ENCODE results near the gene PM20D2. TPM values are rescaled to one million over a fixed set of nuclear protein-coding genes. Genes with fewer than 3 reads are reported as not detected.

Gene PM20D2
- total and polyA plus RNA-seq, 9 donors: 10.0 to 32.0 (median 25.6) TPM

- Histone ChIP-seq H3K9me3 (no peaks in the 10 kb centered on the region), H3K27ac (no peak overlapping the region), H3K4me3 (no peak overlapping the region), H3K27me3 (no peaks in the 10 kb centered on the region), H3K36me3 (no peaks in the 10 kb centered on the region), H3K4me1 (ENCODE audit: insufficient read depth) (no peaks in the 10 kb centered on the region)
- WGBS, 3 donors: 92 to 95% (median 94%) methylated on average over 6 of the region's 6 CpGs
- intact Hi-C loops (cut with DNase I): no loop called here
- TF ChIP-seq EP300 (IDR thresholded peaks at IDR 0.05) (no peak), CTCF (IDR thresholded peaks at IDR 0.05) (no peak), POLR2A (IDR thresholded peaks at IDR 0.05) (no peak)
- no peak for DNase-seq
Measured at GRCh38 chr6:89209457-89209856, 63.6 kb downstream of the PM20D2 start.

- intact Hi-C loops (cut with DNase I): no loop called here
- no peak overlapping the region for H3K4me3 ChIP-seq
Measured at GRCh38 chr6:89212472-89212871, 66.6 kb downstream of the PM20D2 start.

GRCh38 chr6:89214197-89214596 is 68.3 kb downstream of the PM20D2 start:
- intact Hi-C loops (cut with DNase I): no loop called here
- TF ChIP-seq POLR2A (IDR thresholded peaks at IDR 0.05) (no peak), EP300 (IDR thresholded peaks at IDR 0.05) (no peak), CTCF (IDR thresholded peaks at IDR 0.05) (no peak)
- DNase-seq: no peak
- Histone ChIP-seq H3K9me3 (no peaks in the 10 kb centered on the region), H3K27ac (no peak overlapping the region), H3K4me3 (no peak overlapping the region), H3K36me3 (no peaks in the 10 kb centered on the region), H3K27me3 (no peaks in the 10 kb centered on the region), H3K4me1 (ENCODE audit: insufficient read depth) (no peaks in the 10 kb centered on the region)

More at GRCh38 chr6:89212472-89212871, 66.6 kb downstream of the PM20D2 start:
- Histone ChIP-seq H3K27me3 (no peaks in the 10 kb centered on the region), H3K36me3 (no peaks in the 10 kb centered on the region), H3K27ac (no peak overlapping the region), H3K9me3 (no peaks in the 10 kb centered on the region), H3K4me1 (ENCODE audit: insufficient read depth) (no peaks in the 10 kb centered on the region)
- no peak for TF ChIP-seq CTCF (IDR thresholded peaks at IDR 0.05)
- TF ChIP-seq POLR2A (IDR thresholded peaks at IDR 0.05): no peak
- no peak for TF ChIP-seq EP300 (IDR thresholded peaks at IDR 0.05)
- DNase-seq: no peak
- 51 to 57% (median 52%) methylated on average over 5 of the region's 5 CpGs for WGBS, 3 donors

Other genes with a start within 250 kb of the PM20D2 start
- gene RNGTT, start 182.4 kb upstream of the PM20D2 start, total RNA-seq: 10 to 100 TPM in 6 of 7 donors, 1 to 10 TPM in 1; 9.5 to 17.9 (median 11.6) TPM
- gene RNGTT, start 182.4 kb upstream of the PM20D2 start, polyA plus RNA-seq: 1 to 10 TPM; 3.9 to 7.7 TPM
- 100 to 1,000 TPM; 311 to 507 (median 427) TPM for gene PNRC1, start 65.3 kb upstream of the PM20D2 start, total RNA-seq
- 100 to 1,000 TPM; 152 to 239 TPM for gene PNRC1, start 65.3 kb upstream of the PM20D2 start, polyA plus RNA-seq
- 1 to 10 TPM in 6 of 7 donors, under 1 TPM in 1; 0.83 to 9.8 (median 3.2) TPM for gene SRSF12, start 28.0 kb upstream of the PM20D2 start, total RNA-seq
- gene SRSF12, start 28.0 kb upstream of the PM20D2 start, polyA plus RNA-seq: 1 to 10 TPM; 1.1 to 1.9 TPM
- gene GABRR1, start 71.3 kb downstream of the PM20D2 start, total RNA-seq: not detected
- under 1 TPM in 1 of 2 donors, not detected in 1; 0.07 TPM for gene GABRR1, start 71.3 kb downstream of the PM20D2 start, polyA plus RNA-seq
- gene GABRR2, start 169.2 kb downstream of the PM20D2 start, total RNA-seq: 1 to 10 TPM in 1 of 7 donors, under 1 TPM in 5, not detected in 1; 0.24 to 1.1 (median 0.52) TPM
- under 1 TPM; 0.24 to 0.70 TPM for gene GABRR2, start 169.2 kb downstream of the PM20D2 start, polyA plus RNA-seq
- 10 to 100 TPM; 25.3 to 48.6 (median 35.8) TPM for gene UBE2J1, start 206.7 kb downstream of the PM20D2 start, total RNA-seq
- gene UBE2J1, start 206.7 kb downstream of the PM20D2 start, polyA plus RNA-seq: 10 to 100 TPM; 21.6 to 40.6 TPM